HG02798 (cell line): ENCODE results near the gene ATG2B.
"Not testable (repeated sequence)": the region's sequence is repeated elsewhere in the genome, so short reads cannot be mapped to it uniquely, and the experiment has no call there.

ENCODE experiments used
- ATAC-seq: cut with Tn5 transposase; IDR thresholded peaks from one replicate; pipeline ENCODE4 v1.9.1; 2021; ENCODE audit warnings: mild to moderate bottlenecking; ENCODE audit not compliant: unreplicated experiment, poor library complexity

ATG2B gene

DNA sequence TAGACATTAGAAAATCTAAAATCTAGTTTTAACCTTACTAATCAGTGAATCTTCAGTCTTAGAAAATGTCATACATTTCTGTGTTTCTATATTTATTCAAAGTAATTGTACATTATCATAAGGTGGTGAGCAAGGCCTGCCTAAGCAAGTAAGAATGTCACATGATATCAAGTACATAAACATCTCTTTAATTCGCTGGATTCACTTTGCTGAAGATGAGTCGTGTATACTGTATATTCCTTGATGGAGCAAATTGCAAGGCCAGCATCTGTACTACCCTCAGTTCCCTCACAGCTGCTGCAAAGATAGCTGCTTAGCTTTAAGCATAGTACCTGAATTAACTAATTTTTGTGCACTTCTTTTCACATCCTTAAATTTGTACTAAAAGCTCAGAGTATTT, 20.3 kb upstream of the ATG2B start:
- no peak for ATAC-seq

GRCh38 chr14:96380735-96381134, 17.6 kb upstream of the ATG2B start:
- peak; percentile 71 for ATAC-seq

DNA sequence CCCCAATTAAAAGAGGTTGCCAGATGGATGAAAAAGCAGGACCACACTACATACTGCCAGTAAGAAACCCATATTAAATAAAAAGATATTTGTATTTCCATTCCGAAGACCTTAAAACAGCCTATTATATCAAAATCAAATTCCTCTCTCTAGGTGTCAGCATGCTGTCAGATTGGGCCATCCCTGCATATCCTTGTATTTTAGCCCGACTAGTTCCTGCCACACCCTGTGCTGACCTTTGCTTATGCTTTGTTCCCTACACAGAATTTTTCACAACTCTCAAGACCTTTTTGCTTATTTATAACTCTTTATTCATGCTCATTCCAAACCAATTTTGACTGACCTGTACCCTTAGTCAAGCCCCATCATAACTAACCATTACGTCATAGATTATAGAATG, 13.0 kb upstream of the ATG2B start:
- ATAC-seq, result no peak

GRCh38 chr14:96373538-96373937, 10.4 kb upstream of the ATG2B start:
- no peak for ATAC-seq

- no peak for ATAC-seq
Measured at GRCh38 chr14:96370528-96370927, 7.4 kb upstream of the ATG2B start.

DNA sequence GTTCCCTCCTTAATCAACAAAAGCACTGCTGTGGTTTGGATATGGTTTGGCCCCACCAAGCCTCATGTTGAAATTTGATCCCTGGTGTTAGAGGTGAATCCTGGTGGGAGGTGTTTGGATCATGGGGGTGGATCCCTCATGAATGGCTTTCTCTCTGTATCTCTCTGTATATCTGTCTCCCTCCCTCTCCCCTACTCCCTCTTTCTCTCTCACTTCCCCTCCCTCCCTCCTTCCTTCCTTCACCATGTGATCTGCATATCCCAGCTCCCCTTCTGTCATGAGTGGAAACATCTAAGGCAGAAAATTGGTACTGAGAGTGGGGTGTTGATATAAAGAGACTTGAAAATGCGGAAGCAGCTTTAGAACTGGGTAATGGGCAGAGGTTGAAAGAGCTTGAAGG, 5.4 kb upstream of the ATG2B start:
- ATAC-seq, result no peak

- ATAC-seq, result no peak
Measured at GRCh38 chr14:96364962-96365361, 1.8 kb upstream of the ATG2B start.

DNA sequence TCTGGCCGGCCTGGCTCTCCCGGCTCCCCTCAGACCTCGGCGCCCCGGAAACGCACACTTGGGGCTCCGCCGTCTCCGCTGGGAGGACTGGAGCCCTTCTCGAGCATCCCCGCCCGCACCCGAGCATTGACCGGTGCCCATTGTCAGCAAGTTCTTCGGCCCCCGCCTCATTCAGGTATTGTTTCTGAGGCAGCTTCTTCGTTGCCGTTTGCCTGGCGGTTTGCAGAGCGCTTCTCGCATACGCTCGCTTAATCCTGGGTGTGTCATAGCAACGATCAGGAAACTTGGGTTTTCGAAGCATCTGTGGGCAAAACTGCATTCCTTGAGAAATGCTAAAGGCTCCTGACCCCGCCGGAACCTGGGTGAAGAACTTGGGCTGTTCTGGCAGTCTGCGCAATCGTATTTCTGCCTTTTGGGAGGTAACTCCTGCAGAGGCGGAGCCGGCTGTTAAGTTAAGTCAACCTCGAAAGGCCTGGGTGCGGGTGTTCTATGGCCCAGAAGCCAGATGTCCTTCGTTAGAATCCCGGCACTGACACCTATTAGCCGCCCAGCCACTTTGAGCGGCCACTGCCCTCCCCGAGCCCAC, 703 bp upstream of the ATG2B start:
- peak; percentile 21 for ATAC-seq

DNA sequence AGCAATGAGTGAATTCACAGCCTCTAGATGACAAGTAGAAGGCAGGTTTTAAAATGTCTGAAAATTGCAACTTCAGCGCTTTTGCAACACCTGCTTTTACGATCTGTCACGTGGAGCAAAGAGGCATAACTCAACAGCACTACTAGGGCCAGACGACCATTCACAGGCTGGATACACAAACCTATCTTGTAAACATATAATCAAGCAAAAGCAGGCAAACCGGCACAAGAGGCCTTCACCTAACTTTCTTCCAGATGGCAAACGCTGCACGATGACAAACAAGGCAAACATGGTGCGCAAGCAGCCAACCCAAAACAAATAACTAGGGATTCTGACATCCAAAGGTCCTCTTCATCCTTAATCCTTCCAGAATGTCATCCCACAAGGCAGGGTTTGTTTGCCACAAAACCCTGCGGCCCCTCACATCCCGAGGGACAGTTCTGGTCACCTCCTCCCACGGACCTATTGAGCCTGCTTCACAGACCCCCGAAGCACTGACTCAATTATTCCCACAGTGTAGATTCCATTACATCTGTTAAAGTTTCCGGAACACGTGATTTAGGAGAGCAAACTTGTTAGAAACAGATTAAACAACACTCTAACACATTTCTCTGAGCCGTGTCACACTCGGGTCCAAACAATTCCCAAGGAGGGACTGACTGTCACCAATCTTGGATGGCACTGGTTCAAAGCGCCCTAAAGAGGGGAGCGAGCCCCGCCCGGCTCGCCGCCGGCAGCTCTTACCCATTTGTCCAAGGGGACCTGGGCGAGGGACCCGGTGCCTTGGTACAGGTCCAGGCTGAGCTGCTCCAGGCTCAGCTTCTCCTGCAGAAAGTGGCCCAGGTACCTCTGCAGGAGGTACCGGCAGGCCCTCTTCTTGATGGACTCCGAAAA, 823 bp downstream of the ATG2B start:
- no peak for ATAC-seq

- ATAC-seq, result no peak
Measured at GRCh38 chr14:96359959-96360358, 3.2 kb downstream of the ATG2B start.

- ATAC-seq, result no peak
Measured at GRCh38 chr14:96357216-96357615, 5.9 kb downstream of the ATG2B start.

- no peak for ATAC-seq
Measured at GRCh38 chr14:96354246-96354645, 8.9 kb downstream of the ATG2B start.

- ATAC-seq, result no peak
Measured at GRCh38 chr14:96352708-96353107, 10.4 kb downstream of the ATG2B start.

GRCh38 chr14:96351986-96352385, 11.2 kb downstream of the ATG2B start:
- ATAC-seq, result no peak

DNA sequence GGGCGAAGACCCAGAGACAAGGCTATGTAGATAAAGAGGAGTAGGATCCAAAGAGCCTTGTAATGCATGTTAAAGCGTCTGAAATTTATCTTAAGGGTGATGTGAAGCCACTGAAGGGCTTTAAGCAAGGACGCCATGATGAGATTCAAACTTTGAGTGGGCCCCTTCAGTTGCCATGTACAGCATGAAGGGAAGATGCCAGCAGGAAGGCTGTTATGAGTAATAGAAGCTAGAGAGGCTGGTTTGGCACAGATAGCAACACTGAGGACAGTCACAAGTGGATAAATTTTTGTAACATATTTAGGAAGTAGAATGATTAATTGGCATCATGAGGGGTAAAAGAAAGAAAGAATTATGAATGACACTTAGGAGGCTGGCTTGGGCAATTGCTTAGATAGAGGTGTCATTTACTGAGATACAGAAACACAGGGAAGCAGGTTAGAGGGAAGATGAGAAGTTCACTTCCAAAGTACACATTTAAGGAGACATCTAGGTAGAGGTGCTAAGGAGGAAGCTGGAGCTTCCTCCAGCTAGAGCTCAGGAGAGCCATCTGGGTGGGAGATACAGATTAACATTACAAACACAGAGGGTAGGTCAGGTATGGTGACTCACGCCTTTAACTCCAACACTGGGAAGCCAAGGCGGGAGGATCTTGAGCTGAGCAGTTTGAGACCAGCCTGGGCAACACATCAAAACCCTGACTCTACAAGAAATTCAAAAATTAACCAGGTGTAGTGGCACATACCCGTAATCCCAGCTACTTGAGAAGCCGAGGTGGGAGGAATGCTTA, 13.7 kb downstream of the ATG2B start:
- ATAC-seq, result no peak

DNA sequence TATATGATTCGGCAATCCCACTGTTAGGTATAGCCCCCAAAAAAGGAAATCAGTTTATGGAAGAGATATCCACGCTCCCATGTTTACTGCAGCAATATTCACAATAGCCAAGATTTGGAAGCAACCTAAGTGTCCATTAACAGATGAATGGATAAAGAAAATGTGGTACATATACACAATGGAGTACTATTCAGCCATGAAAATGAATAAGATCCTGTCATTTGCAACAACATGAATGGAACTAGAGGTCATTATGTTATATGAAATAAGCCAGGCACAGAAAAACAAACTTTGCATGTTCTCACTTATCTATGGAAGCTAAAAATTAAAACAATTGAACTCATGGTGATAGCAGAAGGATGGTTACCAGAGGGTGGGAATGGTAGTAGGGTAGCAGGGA, 15.2 kb downstream of the ATG2B start:
- ATAC-seq, result not testable (repeated sequence)

GRCh38 chr14:96345669-96346068, 17.5 kb downstream of the ATG2B start:
- ATAC-seq, result no peak

- ATAC-seq, result no peak
Measured at GRCh38 chr14:96341323-96341722, 21.8 kb downstream of the ATG2B start.

DNA sequence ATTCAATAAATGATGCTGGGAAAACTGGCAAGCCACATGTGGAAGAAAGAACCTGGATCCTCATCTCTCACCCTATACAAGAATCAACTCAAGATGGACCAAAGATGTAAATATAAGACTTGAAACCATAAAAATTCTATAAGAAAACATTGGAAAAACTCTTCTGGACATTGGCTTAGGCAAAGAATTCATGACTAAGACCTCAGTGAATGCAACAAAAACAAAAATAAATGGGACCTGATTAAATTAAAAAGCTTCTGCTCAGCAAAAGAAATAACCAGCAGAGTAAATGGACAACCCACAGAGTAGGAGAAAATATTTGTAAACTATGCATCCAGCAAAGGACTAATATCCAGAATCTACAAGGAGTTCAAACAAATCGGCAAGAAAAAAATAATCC, 24.6 kb downstream of the ATG2B start:
- no peak for ATAC-seq

DNA sequence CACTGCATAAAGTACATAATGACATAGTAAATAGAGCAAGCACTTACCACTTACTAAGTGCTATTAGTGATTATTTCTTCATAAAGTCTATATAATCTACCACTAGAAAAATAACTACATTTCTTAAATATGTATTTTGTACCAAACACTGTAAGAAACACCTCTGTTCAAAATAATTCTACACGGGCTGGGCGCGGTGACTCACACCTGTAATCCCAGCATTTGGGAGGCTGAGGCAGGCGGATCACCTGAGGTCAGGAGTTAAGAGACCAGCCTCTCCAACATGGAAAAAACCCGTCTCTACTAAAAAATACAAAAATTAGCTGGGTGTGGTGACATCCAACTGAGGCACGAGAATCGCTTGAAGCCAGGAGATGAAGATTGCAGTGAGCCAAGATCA, 38.9 kb downstream of the ATG2B start:
- no peak for ATAC-seq

GRCh38 chr14:96320605-96321004, 42.5 kb downstream of the ATG2B start:
- ATAC-seq, result no peak
